SW 1271 (cell line): ENCODE measurements around the gene LMTK3.

Source experiments
- DNase-seq, 2 experiments: peaks; one replicate each; lab custom pipeline; 2025; lab: John Stamatoyannopoulos, UW

The LMTK3 gene

GRCh38 chr19:48511800-48512503 lies at the start of gene LMTK3:
LMTK3 (minus strand) TSS chr19:48511835; CDS start chr19:48511576, 259 bp downstream.
- peak; percentile 18 to 44 for DNase-seq

GRCh38 chr19:48561412-48561811 lies 49.8 kb upstream of the LMTK3 start:
- DNase-seq = no peak

- DNase-seq = no peak
Measured at GRCh38 chr19:48560095-48560530, 48.5 kb upstream of the LMTK3 start.

- no peak for DNase-seq
Measured at GRCh38 chr19:48558018-48558684, 46.5 kb upstream of the LMTK3 start.

GRCh38 chr19:48556825-48557224 lies 45.2 kb upstream of the LMTK3 start:
- DNase-seq = no peak

- no peak for DNase-seq
Measured at GRCh38 chr19:48556163-48556562, 44.5 kb upstream of the LMTK3 start.

- no peak for DNase-seq
Measured at GRCh38 chr19:48554385-48555091, 42.9 kb upstream of the LMTK3 start.

- peak in 1 of 2 experiments; percentile 12 for DNase-seq
Measured at GRCh38 chr19:48553676-48554384, 42.2 kb upstream of the LMTK3 start.

- no peak for DNase-seq
Measured at GRCh38 chr19:48552406-48553322, 41.0 kb upstream of the LMTK3 start.

- DNase-seq = no peak
Measured at GRCh38 chr19:48551437-48552302, 40.0 kb upstream of the LMTK3 start, which contains the start of gene SULT2B1. SULT2B1 (plus strand) TSS chr19:48552172; CDS start chr19:48552253, 81 bp downstream.

- no peak for DNase-seq
Measured at GRCh38 chr19:48549380-48549779, 37.7 kb upstream of the LMTK3 start.

GRCh38 chr19:48548253-48548911 lies 36.7 kb upstream of the LMTK3 start:
- DNase-seq = no peak

GRCh38 chr19:48547722-48548121 lies 36.1 kb upstream of the LMTK3 start:
- no peak for DNase-seq

- DNase-seq = no peak
Measured at GRCh38 chr19:48544856-48545750, 33.5 kb upstream of the LMTK3 start.

GRCh38 chr19:48543121-48543710 lies 31.6 kb upstream of the LMTK3 start:
- peak; percentile 22 to 42 for DNase-seq

GRCh38 chr19:48541813-48542212 lies 30.2 kb upstream of the LMTK3 start:
- DNase-seq = no peak

GRCh38 chr19:48540110-48540509 lies 28.5 kb upstream of the LMTK3 start:
- no peak for DNase-seq

GRCh38 chr19:48539503-48540096 lies 28.0 kb upstream of the LMTK3 start:
- no peak for DNase-seq
